CD4-positive, alpha-beta T cell treated with Interleukin-17A for 1 hour (primary cell): ENCODE data around the gene EDN1.
A peak's percentile ranks its signal among the peaks of the same experiment; 100 is the strongest.

Source experiments
- DNase-seq: peaks from one replicate; pipeline ENCODE4 v3.0.0-alpha.2; 2020

EDN1 gene

DNA sequence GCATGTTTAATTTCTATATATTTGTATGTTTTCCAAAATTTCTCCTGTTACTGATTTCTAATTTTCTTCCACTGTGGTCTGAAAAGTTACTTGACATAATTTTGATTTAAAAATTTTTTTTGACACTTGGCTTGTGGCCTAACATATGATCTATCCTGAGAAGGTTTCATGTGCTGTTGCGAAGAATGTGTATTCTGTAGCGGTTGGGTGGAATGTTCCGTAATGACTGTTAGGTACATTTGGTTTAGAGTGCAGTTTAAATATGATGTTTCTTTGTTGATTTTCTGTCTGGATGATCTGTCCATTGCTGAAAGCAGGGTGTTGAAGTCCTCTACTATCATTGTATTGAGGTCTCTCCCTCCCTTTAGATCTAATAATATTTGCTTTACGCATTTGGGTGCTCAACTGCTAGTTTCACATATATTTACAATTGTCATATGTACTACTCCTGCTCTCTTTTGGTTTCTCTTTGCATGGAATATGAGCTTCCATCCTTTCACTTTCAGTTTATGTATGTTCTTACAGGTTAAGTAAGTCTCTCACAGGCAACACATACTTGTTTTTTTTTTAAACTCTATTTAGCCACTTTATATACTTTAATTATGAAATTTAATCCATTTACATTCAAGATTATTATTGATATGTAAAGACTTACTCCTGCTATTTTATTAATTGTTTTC is 19.5 kb upstream of the EDN1 start:
- no peak for DNase-seq

DNA sequence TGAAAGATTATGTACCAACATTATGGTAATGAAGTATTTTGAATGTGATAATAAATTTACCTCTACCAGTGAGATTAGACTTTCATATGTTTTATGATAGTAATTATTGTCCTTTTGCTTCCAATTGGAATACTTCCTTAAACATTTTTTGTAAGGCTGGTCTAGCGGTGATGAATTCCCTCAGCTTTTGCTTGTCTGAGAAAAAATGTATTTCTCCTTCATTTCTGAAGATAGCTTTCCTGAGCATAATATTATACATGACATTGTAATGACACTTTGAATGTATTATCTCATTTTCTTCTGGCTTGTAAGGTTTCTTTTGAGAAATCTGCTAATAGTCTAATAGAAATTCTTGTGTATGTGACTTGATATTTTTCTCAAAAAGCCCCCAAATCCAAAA is 18.6 kb upstream of the EDN1 start:
- no peak for DNase-seq

DNA sequence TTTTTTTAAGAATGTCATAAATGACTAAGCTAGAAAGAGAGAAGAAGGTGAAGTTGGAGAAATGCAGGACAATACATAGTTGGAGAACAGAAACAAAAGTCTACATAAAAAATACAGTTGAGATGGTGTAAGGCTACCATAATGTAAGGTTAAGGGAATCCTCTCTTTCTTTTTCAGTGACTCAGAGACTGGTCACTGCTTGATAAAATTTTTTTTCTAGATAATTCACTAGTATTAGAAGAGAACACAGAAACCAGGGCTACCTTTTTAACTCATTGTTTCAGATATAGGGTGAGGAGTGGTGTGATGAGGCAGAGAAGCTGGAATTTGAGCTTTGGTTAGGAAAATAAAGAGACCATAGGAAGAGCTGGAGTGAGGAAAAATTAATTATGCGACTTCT is 18.2 kb upstream of the EDN1 start:
- no peak for DNase-seq

DNA sequence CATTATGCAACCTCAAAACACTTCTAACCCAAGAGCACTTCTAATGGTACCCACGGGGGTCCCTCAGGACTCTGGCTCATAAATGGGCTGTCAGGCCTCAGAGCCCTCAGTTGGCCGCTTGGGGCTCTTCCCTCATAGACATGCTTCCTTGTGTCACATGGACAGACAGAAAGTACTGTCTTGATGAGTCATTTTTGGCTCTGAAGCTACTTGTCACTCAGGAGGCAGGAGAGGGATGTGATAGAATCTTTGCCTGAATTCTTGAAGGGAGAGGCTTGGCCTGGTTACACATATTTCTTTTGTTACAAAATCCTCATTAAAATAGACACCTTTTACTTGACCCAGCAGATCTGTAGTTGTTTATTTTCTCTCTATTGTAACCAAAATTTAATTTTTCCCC is 15.1 kb upstream of the EDN1 start:
- DNase-seq: no peak

DNA sequence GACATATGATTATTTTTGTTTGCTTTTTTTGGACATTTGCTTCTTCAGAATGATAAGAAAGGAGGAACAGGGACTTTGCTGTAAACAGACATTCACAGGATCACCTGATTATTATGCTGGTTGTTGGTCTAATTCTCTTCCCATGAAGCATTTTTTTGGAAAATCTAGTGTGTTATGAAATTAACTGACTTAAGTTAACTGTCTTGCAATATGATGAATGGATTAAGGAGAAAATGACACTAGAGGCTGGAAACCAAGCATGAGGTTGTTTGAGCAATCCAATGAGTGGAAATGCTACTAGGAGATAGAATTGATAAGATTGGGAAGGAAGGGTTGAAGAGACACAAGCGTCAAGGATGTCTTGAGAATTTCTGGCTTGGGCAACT is 13.2 kb upstream of the EDN1 start:
- no peak for DNase-seq

DNA sequence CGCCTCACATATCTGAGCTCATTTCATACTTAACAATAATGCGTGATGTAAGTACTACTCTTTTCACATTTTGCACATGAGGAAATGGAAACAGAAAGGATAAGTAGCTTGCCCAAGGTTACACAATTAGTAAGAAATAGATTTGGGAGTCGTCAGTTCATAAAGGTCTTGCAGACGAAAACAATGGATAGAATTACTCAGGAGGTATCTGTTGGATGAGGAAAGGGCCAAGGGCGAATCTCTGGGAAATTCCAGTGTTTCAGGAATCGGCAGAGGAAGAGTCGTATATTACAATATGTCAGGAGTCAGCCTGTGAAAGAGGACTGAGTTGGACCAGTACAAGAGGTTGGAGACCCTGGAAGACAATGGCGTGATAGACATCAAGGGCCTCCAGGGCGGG is 12.8 kb upstream of the EDN1 start:
- DNase-seq: no peak

DNA sequence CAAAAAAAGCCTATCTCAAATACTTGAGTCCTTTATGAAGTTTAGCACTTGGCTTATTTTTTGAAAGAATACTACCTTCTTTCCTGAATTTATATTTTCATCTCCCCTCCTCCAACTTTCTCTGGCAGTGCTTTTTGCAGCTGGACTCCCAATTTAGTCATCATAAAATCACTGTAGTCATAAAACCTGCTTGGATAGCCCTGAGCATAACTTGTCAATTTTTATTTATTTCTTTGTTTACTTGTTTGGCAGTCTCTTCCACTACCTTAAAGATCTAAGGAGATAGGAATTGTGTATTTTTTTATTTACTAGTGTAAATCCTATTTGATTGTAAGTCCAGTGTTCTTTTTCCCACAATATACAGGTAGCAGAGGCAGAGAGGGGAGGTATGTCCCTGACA is 11.2 kb upstream of the EDN1 start:
- no peak for DNase-seq

DNA sequence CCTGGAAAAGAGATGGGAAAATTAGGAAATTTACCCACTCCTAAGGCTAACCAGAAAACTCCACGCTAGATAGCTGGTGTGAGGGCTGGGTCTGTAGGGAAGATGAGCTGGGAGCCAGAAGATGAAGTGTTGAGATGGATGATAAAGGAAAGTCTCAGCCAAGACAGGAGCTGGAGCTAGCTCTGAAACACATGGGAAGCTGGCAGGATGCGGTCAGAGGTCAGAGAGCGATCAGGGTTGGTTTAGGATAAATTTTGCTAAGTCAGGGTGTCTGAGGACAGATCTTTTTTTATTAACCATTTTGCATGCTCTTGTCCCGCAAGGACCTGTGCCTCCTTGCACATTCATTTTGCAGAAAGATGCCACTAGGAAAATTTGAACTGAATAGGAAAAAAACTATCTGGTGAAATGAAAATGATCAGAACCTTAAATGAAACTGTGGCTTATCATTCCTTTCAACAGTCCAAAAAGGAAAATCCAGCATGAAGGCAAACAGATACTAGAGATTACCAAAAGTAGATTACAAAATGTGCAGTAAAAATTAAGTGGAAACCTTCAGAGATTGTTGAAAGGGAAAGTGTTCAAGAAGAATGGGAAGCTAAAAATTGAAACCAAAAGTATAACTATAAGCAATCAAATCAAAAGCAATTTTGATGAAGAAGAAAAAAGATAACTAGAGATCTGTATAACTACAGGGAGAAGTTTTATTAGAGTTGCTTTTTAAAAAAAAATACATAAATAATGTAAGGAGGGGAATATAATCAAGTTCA is 10.7 kb upstream of the EDN1 start:
- DNase-seq: no peak

DNA sequence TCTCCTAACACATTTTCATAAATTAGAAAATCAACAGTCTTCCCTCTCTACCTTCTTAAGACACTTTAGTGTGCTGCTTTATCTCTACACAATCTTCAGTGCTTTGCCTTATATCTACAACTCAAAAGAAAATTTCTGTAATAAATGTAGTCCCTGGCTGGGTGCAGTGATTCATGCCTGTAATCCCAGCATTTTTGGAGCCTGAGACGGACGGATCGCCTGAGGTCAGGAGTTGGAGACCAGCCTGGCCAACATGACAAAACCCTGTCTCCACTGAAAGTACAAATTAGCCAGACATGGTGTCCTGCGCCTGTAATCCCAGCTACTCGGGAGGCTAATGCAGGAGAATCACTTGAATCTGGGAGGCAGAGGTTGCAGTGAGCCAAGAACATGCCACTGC is 9.7 kb upstream of the EDN1 start:
- no peak for DNase-seq

DNA sequence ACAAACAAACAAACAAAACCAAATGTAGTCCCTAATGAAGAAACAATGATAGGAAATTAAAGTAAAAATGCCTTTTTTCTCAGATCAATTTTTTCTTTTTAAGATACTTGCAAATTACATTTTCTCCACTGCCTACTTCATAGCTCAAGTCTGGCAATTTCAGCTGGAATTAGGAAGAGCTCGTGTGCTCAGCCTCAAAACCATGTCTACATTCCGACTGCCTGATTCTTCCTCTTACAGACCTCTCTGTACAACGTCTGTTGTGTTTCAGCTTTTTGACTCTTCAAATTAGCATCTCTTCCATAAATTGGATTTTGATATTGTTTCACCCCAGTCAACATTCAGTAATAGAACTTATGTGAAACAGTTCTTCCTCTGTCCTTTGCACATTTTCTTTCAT is 9.3 kb upstream of the EDN1 start:
- no peak for DNase-seq

DNA sequence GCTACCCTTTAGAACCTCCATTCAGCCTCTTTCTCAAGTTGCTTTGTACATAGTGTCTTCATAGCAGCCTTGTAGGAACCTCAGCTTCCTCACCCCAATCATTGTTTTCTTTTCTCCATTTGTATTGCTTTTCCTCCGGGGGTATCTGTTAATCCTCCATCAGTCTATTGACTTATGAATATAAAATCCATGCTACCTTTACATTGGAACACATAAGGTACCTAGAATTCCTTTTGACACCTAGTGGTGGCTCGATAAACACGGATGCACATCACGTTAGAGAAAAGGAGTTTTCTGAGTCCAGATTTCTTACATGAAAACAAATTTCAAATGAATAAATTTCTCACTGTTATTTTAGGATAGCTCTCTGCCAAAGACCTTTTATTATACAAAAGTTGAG is 6.3 kb upstream of the EDN1 start:
- no peak for DNase-seq

DNA sequence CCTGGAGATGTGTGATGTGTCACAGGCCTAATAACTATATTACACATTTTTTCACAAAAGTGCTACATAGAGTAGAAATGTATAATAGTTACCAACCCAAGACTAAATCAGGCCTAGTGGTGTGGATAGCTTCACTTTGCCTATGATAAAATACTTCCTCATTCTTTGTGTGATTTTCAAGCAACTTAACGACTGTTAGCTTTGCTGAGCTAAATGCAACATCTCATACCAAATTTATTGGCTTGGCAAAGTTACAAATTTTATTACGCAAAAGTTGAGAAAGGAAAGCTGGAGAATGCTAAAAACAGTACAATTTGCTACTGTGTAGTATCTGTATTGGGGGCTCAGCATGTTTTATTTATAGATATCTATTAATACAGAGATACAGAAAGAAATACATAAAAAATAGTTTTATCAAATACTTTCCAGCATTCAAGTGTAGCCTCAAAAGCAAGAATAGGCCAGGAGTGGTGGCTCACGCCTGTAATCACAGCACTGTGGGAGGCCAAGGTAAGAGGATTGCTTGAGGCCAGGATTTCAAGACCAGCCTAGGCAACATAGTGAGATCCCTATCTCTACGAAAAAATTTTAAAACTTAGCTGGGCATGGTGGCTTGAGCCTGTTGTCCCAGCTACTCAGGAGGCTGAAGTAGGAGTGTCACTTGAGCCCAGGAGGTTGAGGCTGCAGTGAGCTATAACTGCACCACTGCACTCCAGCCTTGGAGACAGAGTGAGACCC is 3.6 kb upstream of the EDN1 start:
- no peak for DNase-seq

DNA sequence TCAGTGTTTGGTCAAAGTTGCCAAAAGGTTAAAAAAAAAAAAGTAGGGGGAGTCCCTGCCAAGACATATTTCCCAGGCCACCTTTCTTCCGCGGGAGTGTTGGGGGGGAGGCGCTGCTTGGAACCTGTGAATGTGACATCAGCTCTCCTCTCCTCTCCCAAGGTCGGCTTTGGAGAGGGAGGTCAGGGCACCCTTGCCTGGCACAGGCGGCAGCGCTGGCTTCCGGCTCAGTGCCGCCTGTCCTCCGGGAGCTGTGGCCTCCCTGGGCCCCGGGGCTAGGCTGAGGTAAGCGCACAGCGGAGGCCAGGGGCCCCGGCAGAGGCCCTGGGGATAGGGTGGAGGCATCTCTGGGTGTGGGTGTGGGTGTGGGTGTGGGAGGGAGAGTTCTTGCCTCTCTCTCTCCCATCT is 1.9 kb upstream of the EDN1 start:
- no peak for DNase-seq

DNA sequence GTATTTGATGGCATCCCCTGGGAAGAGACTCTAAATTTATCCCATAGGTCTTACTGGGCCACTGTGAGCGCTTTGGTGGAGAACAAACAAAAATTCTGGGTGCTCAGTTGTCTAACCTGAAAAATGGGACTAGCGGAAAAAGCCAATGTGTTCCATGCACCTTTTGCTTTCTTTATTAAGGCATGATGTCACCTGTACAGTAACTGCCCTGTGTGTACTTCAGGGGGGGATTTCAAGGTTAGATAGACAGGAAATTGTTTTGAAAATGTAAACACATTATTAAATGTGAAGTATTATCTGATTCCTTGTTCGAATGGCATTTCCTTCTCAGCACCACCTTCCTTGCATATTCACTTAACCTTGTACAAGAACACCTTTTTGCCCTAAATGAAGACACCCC is 1.2 kb upstream of the EDN1 start:
- no peak for DNase-seq

DNA sequence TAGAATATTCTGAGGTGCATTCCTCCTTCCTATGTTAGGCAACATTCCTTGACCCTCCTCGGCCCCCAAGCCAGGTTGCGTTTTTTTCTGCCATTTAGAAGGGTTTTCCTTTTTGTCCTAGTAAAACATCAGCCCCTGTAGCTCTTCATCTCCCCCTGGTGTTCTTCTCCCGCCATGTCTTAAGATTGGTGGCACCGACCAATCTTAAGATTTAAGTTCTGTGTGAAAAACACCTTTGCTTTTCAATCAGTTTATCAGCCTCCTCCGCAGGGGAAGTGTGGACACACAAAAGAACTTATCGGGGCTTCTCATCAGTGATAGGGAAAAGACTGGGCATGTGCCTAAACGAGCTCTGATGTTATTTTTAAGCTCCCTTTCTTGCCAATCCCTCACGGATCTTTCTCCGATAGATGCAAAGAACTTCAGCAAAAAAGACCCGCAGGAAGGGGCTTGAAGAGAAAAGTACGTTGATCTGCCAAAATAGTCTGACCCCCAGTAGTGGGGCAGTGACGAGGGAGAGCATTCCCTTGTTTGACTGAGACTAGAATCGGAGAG is 719 bp upstream of the EDN1 start:
- peak; percentile 53 for DNase-seq

DNA sequence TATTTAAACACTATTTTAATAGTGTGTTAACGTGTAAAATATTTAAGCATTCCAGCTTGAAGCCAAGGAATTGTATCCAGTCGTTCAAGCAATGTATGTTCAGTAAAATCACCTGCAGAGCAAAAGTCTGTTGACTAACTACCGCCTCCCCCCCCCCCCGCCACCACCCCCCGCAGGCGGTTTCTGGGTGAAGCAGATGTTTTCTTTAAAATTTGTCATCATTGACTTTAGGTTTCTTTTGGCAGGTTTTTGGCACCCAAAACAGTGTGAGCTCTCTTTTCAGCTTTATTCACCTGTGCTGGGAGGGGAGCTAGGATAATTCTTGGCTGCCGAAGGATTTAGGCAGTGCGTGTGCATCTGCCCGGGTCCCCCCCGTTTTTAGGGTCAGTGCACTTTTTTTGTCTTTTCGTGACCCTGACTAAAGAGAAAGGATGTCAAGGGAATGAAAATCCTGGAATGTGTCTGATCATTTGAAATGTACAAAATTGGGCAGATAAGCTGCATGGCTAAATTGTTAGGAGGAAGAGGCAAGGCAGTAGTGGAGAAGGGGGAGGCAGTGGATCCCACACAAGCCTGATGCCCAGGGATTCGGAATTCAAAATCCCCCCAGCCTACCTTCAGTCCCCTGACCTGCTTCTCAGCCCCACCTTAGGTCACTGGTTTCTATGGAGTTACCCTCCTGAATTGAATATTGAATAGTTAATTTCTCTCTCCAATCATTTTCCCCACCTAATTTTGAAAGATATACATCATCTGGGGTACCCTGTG is 1.1 kb downstream of the EDN1 start:
- DNase-seq: no peak

DNA sequence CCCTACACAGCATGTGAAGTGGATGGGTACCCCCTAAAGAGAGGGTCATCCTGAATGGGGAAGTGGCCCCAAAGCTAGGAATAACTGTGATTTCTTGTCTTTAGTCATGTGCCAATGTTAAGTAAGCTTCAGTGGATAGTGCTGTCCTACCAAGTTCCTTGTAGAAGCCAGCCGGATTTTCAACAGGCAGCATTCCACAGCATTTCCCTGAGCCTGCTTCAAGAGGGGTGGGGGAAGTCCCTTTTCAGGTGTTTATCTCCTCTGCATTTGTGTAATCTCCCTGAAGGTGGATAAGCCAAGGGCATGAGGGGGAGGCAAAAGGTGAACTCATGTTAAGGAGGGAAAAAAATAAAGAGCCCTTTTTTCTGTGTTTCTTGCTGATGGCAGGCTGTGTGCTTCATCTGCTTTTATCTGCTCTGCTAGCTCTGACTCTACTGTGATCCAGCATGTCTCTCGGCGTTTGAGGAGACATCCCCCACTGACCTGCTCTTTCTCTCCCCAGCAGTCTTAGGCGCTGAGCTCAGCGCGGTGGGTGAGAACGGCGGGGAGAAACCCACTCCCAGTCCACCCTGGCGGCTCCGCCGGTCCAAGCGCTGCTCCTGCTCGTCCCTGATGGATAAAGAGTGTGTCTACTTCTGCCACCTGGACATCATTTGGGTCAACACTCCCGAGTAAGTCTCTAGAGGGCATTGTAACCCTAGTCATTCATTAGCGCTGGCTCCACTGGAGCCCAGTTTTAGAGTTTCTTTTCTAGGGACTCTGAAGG is 1.9 kb downstream of the EDN1 start:
- no peak for DNase-seq

DNA sequence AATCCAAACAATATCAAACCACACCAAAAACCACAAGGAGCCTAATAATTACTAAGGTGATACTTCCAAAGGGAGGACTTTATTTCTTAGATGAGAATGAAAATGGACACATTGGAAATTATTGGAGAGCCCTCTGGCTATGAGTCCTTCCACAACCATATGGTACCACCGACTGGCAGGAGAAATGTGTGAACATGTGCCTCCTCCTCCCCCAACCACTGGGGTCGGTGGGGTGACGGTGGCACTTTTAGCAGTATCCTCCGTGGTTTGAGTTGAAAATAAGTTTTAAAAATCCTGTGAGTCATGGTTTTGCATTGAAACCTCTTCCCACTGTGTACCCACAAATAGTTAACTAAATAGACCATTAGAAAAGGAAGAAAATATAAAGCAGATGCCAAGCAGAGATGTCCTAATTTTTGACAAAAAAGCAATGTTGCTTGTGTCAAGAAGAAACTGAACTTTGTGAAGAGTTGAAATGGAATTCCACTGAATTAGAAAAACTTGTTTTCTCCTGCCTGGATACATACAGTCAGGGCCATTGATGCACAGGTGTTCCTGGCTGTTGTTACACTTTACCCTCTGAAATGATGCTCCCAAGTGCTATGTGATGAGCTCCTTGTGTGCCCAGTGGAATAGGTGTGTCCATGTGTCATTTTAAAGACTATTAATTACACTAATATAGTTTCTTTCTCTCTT is 3.2 kb downstream of the EDN1 start:
- no peak for DNase-seq

DNA sequence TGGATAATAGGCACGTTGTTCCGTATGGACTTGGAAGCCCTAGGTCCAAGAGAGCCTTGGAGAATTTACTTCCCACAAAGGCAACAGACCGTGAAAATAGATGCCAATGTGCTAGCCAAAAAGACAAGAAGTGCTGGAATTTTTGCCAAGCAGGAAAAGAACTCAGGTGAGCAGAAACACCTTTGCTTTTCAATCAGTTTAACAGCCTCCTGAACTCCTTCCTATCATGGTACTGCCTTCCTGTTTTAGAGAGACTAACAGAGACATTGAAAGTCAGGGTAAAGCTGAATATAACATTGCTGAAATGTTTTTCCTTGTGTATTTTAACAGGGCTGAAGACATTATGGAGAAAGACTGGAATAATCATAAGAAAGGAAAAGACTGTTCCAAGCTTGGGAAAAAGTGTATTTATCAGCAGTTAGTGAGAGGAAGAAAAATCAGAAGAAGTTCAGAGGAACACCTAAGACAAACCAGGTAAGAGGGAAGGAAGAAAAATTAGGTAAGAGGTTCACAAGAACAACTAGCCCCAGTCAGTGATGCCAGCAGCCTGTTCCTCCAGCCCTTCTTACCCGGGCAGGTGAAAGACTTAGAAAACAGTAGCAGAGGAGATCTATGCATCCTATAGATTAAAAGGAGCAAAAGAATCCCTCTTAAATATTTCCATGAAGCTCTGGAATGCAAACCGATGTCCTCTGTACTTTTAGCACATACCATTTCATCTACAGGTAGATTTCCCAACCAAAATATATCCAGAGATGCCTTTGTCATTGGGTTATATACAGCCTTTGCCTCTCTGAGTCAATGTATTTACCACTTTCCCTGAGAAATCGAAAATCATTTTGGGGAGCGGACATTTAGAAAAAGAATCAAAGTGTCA is 4.0 kb downstream of the EDN1 start:
- DNase-seq: no peak

DNA sequence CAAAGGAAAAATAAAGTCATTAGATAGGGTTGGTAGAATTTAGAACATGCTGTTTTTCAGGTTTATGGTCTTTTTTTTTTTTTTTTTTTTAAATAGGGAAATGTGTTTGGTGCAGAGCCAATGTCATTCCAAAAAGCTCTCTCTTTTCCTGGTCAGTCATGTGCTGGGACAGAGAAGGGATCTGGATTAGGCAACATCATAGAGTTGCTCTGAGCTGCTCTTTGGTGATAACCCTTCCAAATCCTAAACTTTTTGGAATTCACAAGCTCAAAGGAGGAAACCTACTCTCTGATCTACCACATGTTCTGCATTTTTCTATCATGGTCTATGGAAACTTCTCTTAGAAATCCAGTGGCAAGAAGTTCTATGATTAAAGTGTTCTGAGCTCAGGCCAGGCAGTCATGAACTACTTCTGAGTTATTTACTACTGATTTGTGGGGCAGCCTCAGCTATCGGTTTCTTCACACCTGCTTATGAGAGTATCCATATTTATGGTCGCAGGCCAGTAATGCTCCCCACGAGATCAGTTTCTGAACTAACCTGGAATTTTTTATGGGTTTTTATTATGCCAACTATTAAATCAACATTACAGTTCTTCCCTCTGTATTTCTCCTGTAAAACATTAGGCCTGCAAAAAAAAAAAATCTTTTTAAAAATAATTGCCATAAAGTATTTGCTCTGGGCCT is 4.8 kb downstream of the EDN1 start:
- DNase-seq: no peak
